MM.1S (cell line): ENCODE measurements around the gene MYH7B.

Experiments used
- DNase-seq: peaks from one replicate; pipeline ENCODE4 v3.0.0-alpha.2; 2015
- H2AFZ ChIP-seq: fragments of 300-600 bp; sonication (generic); 2 replicates; pipeline ENCODE4 v1.6.0; 2016; ENCODE audit warnings: antibody characterized with exemption, low read length
- H3F3A ChIP-seq: fragments of 300-600 bp; sonication (generic); 2 replicates; pipeline ENCODE4 v1.6.1; 2016; ENCODE audit warnings: mild to moderate bottlenecking, antibody characterized with exemption, low read length, moderate library complexity, mixed read lengths; ENCODE audit not compliant: insufficient read depth
- H3K27ac ChIP-seq: fragments of 300-600 bp; sonication (generic); 2 replicates; pipeline ENCODE4 v1.5.1; 2016; ENCODE audit warnings: mild to moderate bottlenecking, low read length
- H3K27me3 ChIP-seq: fragments of 300-600 bp; sonication (generic); replicated peaks from 2 replicates; pipeline ENCODE4 v1.6.0; 2016; ENCODE audit warnings: low read length; ENCODE audit not compliant: insufficient read depth
- H3K36me3 ChIP-seq: fragments of 300-600 bp; sonication (generic); replicated peaks from 2 replicates; pipeline ENCODE4 v1.6.1; 2016; ENCODE audit warnings: mild to moderate bottlenecking, low read length, mixed read lengths; ENCODE audit not compliant: insufficient read depth
- H3K4me1 ChIP-seq: fragments of 300-600 bp; sonication (generic); 2 replicates; pipeline ENCODE4 v1.6.1; 2016; ENCODE audit warnings: low read length, mixed read lengths
- H3K4me2 ChIP-seq: fragments of 300-600 bp; sonication (generic); 2 replicates; pipeline ENCODE4 v1.6.0; 2016; ENCODE audit warnings: low read depth, low read length
- H3K4me3 ChIP-seq: fragments of 300-600 bp; sonication (generic); 2 replicates; pipeline ENCODE4 v1.5.1; 2016; ENCODE audit warnings: low read length, mixed read lengths
- H3K79me2 ChIP-seq: fragments of 300-600 bp; sonication (generic); 2 replicates; pipeline ENCODE4 v1.6.1; 2016; ENCODE audit warnings: mixed run types, low read length, mixed read lengths
- H3K9ac ChIP-seq: fragments of 300-600 bp; sonication (generic); 2 replicates; pipeline ENCODE4 v1.6.1; 2016; ENCODE audit warnings: low read length, mixed read lengths
- H3K9me2 ChIP-seq: fragments of 300-600 bp; sonication (generic); replicated peaks from 2 replicates; pipeline ENCODE4 v1.6.1; 2016; ENCODE audit warnings: mild to moderate bottlenecking, low read length, mixed read lengths; ENCODE audit not compliant: insufficient read depth
- H3K9me3 ChIP-seq: fragments of 300-600 bp; sonication (generic); replicated peaks from 2 replicates; pipeline ENCODE4 v1.6.1; 2016; ENCODE audit warnings: mild to moderate bottlenecking, low read length, mixed read lengths; ENCODE audit not compliant: insufficient read depth
- H4K20me1 ChIP-seq: fragments of 300-600 bp; sonication (generic); 2 replicates; pipeline ENCODE4 v1.6.1; 2016; ENCODE audit warnings: mild to moderate bottlenecking, low read length, moderate library complexity, mixed read lengths; ENCODE audit not compliant: insufficient read depth
- CTCF ChIP-seq: fragments of 300-600 bp; sonication (generic); IDR thresholded peaks from 2 replicates; pipeline ENCODE4 v1.5.1; 2016; ENCODE audit warnings: antibody characterized with exemption, low read length, mixed read lengths
- EZH2 ChIP-seq: fragments of 300-600 bp; sonication (generic); optimal IDR thresholded peaks from 2 replicates; pipeline ENCODE3; 2017; ENCODE audit warnings: low read depth, mild to moderate bottlenecking, antibody characterized with exemption, low read length, mixed read lengths
- EZH2phosphoT487 ChIP-seq: fragments of 300-600 bp; sonication (generic); IDR thresholded peaks from 2 replicates; pipeline ENCODE4 v1.6.1; 2018; ENCODE audit warnings: antibody characterized with exemption, low read length

MYH7B gene

GRCh38 chr20:34983995-34984735 lies 28.5 kb downstream of the MYH7B start:
- no peak overlapping the region for H3K4me2 ChIP-seq
- H3F3A ChIP-seq = no peaks in the 10 kb centered on the region
- no peaks in the 10 kb centered on the region for H3K36me3 ChIP-seq
- H2AFZ ChIP-seq = no peak overlapping the region
- TF ChIP-seq CTCF (no peak), EZH2 (no peak)
- no peak for DNase-seq
- no peaks in the 10 kb centered on the region for H4K20me1 ChIP-seq
- H3K9me3 ChIP-seq = no peaks in the 10 kb centered on the region
- no peaks in the 10 kb centered on the region for H3K27me3 ChIP-seq
- H3K9ac ChIP-seq = no peak overlapping the region
- H3K27ac ChIP-seq = no peak overlapping the region
- no peak overlapping the region for H3K4me3 ChIP-seq
- H3K4me1 ChIP-seq = no peaks in the 10 kb centered on the region
- H3K9me2 ChIP-seq = no peaks in the 10 kb centered on the region
- H3K79me2 ChIP-seq = no peaks in the 10 kb centered on the region

GRCh38 chr20:34984756-34985261 lies 29.1 kb downstream of the MYH7B start:
- Histone ChIP-seq H2AFZ (no peak overlapping the region), H3K79me2 (no peaks in the 10 kb centered on the region), H3K36me3 (no peaks in the 10 kb centered on the region), H4K20me1 (no peaks in the 10 kb centered on the region), H3K27me3 (no peaks in the 10 kb centered on the region), H3K27ac (no peak overlapping the region), H3K9me3 (no peaks in the 10 kb centered on the region), H3K9ac (no peak overlapping the region), H3K4me2 (no peak overlapping the region), H3F3A (no peaks in the 10 kb centered on the region), H3K9me2 (no peaks in the 10 kb centered on the region), H3K4me1 (no peaks in the 10 kb centered on the region), H3K4me3 (no peak overlapping the region)
- DNase-seq = no peak
- TF ChIP-seq EZH2phosphoT487 (no peak), CTCF (no peak)

- Histone ChIP-seq H2AFZ (no peak overlapping the region), H3K79me2 (no peaks in the 10 kb centered on the region), H3K9me3 (no peaks in the 10 kb centered on the region), H3K4me2 (no peak overlapping the region), H3K27ac (no peak overlapping the region), H3K9me2 (no peaks in the 10 kb centered on the region), H3K27me3 (no peaks in the 10 kb centered on the region), H3F3A (no peaks in the 10 kb centered on the region), H3K4me1 (no peaks in the 10 kb centered on the region), H3K4me3 (no peak overlapping the region), H4K20me1 (no peaks in the 10 kb centered on the region), H3K36me3 (no peaks in the 10 kb centered on the region), H3K9ac (no peak overlapping the region)
- DNase-seq = no peak
- TF ChIP-seq EZH2phosphoT487 = no peak
- TF ChIP-seq EZH2 = no peak
- no peak for TF ChIP-seq CTCF
Measured at GRCh38 chr20:34985461-34986310, 30.0 kb downstream of the MYH7B start.
